H9 (cell line): ENCODE data around the gene TXNL4A. TPM values are rescaled to one million over a fixed set of nuclear protein-coding genes. Genes with fewer than 3 reads are reported as not detected.

Source experiments
- DNase-seq: peaks from one replicate; pipeline ENCODE4 v3.0.0-alpha.2; 2017
- H2AFZ ChIP-seq: one replicate; pipeline ENCODE4 v1.6.1; 2013; ENCODE audit warnings: mild to moderate bottlenecking, low read length, control low read depth, moderate library complexity
- H2AK5ac ChIP-seq: 2 replicates; pipeline ENCODE4 v1.6.1; 2013; ENCODE audit warnings: low read length, control low read depth, mixed read lengths; ENCODE audit not compliant: insufficient read length
- H2BK120ac ChIP-seq: one replicate; pipeline ENCODE4 v1.6.1; 2013; ENCODE audit warnings: low read depth, mild to moderate bottlenecking, low read length, control low read depth, inconsistent platforms; ENCODE audit not compliant: poor library complexity, severe bottlenecking
- H2BK12ac ChIP-seq: 2 replicates; pipeline ENCODE4 v1.6.1; 2013; ENCODE audit warnings: low read length, control low read depth, mixed read lengths, low read depth; ENCODE audit not compliant: insufficient read length
- H2BK15ac ChIP-seq: 2 replicates; pipeline ENCODE4 v1.6.1; 2013; ENCODE audit warnings: low read depth, low read length, control low read depth
- H2BK20ac ChIP-seq: one replicate; pipeline ENCODE4 v1.6.1; 2013; ENCODE audit warnings: low read depth, mild to moderate bottlenecking, low read length, control low read depth, inconsistent platforms; ENCODE audit not compliant: poor library complexity, severe bottlenecking
- H2BK5ac ChIP-seq: 2 replicates; pipeline ENCODE4 v1.6.1; 2013; ENCODE audit warnings: low read length, control low read depth, mixed read lengths; ENCODE audit not compliant: insufficient read length
- H3K14ac ChIP-seq: 2 replicates; pipeline ENCODE4 v1.6.1; 2013; ENCODE audit warnings: low read length, control low read depth; ENCODE audit not compliant: insufficient read depth
- H3K18ac ChIP-seq: 2 replicates; pipeline ENCODE4 v1.6.1; 2013; ENCODE audit warnings: low read depth, mild to moderate bottlenecking, mixed read lengths, low read length, control low read depth; ENCODE audit not compliant: insufficient read length
- H3K23ac ChIP-seq: 2 replicates; pipeline ENCODE4 v1.6.1; 2013; ENCODE audit warnings: low read length, control low read depth, mixed read lengths, low read depth; ENCODE audit not compliant: insufficient read length
- H3K23me2 ChIP-seq: 2 replicates; pipeline ENCODE4 v1.6.1; 2013; ENCODE audit warnings: low read depth, mild to moderate bottlenecking, mixed read lengths, low read length, control low read depth; ENCODE audit not compliant: insufficient read length, poor library complexity, severe bottlenecking
- H3K27ac ChIP-seq: 2 replicates; pipeline ENCODE4 v1.5.1; 2013; ENCODE audit warnings: low read length, control low read depth, mixed read lengths, low read depth; ENCODE audit not compliant: insufficient read length
- H3K27me3 ChIP-seq: 2 replicates; pipeline ENCODE4 v1.6.1; 2013; ENCODE audit warnings: low read length, control low read depth, inconsistent platforms; ENCODE audit not compliant: insufficient read depth
- H3K4ac ChIP-seq: 2 replicates; pipeline ENCODE4 v1.6.1; 2013; ENCODE audit warnings: low read depth, mild to moderate bottlenecking, control low read depth, inconsistent platforms, low read length, moderate library complexity
- H3K4me1 ChIP-seq: 2 replicates; pipeline ENCODE4 v1.6.1; 2013; ENCODE audit warnings: low read length, control low read depth, inconsistent platforms; ENCODE audit not compliant: insufficient read depth
- H3K4me2 ChIP-seq: 2 replicates; pipeline ENCODE4 v1.6.1; 2013; ENCODE audit warnings: low read length, control low read depth, mixed read lengths; ENCODE audit not compliant: insufficient read length, insufficient read depth
- H3K56ac ChIP-seq: 2 replicates; pipeline ENCODE4 v1.6.1; 2013; ENCODE audit warnings: low read depth, mild to moderate bottlenecking, mixed read lengths, low read length, control low read depth; ENCODE audit not compliant: insufficient read length
- H3K79me1 ChIP-seq: 2 replicates; pipeline ENCODE4 v1.6.1; 2013; ENCODE audit warnings: low read depth, mild to moderate bottlenecking, moderate library complexity, low read length, control low read depth, inconsistent platforms; ENCODE audit not compliant: insufficient read depth, poor library complexity, severe bottlenecking
- H3K79me2 ChIP-seq: 2 replicates; pipeline ENCODE4 v1.6.1; 2013; ENCODE audit warnings: low read length, control low read depth, inconsistent platforms; ENCODE audit not compliant: insufficient read depth
- H3K9ac ChIP-seq: 2 replicates; pipeline ENCODE4 v1.6.1; 2013; ENCODE audit warnings: low read length, control low read depth, mixed read lengths; ENCODE audit not compliant: insufficient read length; ENCODE audit errors: extremely low read depth
- H3K9me3 ChIP-seq: one replicate; pipeline ENCODE4 v1.6.1; 2013; ENCODE audit warnings: low read depth, low read length, inconsistent platforms; ENCODE audit not compliant: control insufficient read depth
- H3T11ph ChIP-seq: one replicate; pipeline ENCODE4 v1.6.1; 2013; ENCODE audit warnings: mild to moderate bottlenecking, low read length, control low read depth, inconsistent platforms
- H4K20me1 ChIP-seq: one replicate; pipeline ENCODE4 v1.6.1; 2013; ENCODE audit not compliant: control insufficient read depth, insufficient read length, insufficient read depth
- H4K5ac ChIP-seq: 2 replicates; pipeline ENCODE4 v1.6.1; 2013; ENCODE audit warnings: low read depth, mild to moderate bottlenecking, mixed read lengths, low read length, control low read depth; ENCODE audit not compliant: insufficient read length
- H4K8ac ChIP-seq: replicated peaks from 2 replicates; pipeline ENCODE4 v1.6.1; 2013; ENCODE audit warnings: low read length, control low read depth, mixed read lengths, low read depth; ENCODE audit not compliant: insufficient read length
- H4K91ac ChIP-seq: 2 replicates; pipeline ENCODE4 v1.6.1; 2013; ENCODE audit warnings: low read depth, mild to moderate bottlenecking, moderate library complexity, mixed read lengths, low read length, control low read depth; ENCODE audit not compliant: insufficient read length
- H3K27ac Mint-ChIP-seq, 3 experiments: 2 replicates in 2 of 3; 3 replicates in 1 of 3; pipeline ENCODE4 v1.8.0; 2020 to 2021; ENCODE audit warnings: mixed read lengths in 3 of 3, mild to moderate bottlenecking in 1 of 3, moderate library complexity in 1 of 3
- H3K27me3 Mint-ChIP-seq: 2 replicates; pipeline ENCODE4 v1.8.0; 2021; ENCODE audit warnings: low read depth, mild to moderate bottlenecking, moderate library complexity, mixed read lengths
- H3K36me3 Mint-ChIP-seq, 3 experiments: 2 replicates in 2 of 3; 3 replicates in 1 of 3; pipeline ENCODE4 v1.8.0; 2020 to 2021; ENCODE audit warnings: low read depth in 3 of 3, mixed read lengths in 3 of 3; ENCODE audit not compliant: insufficient read depth in 1 of 3
- H3K4me1 Mint-ChIP-seq, 2 experiments: 2 replicates each; pipeline ENCODE4 v1.8.0; 2020; ENCODE audit warnings: mixed read lengths in 2 of 2
- H3K4me3 Mint-ChIP-seq, 2 experiments: 2 replicates in 1 of 2; 3 replicates in 1 of 2; pipeline ENCODE4 v1.8.0; 2020 to 2021; ENCODE audit warnings: mild to moderate bottlenecking in 2 of 2, mixed read lengths in 2 of 2, moderate library complexity in 1 of 2
- H3K9me3 Mint-ChIP-seq, 2 experiments: 2 replicates in 1 of 2; 3 replicates in 1 of 2; pipeline ENCODE4 v1.8.0; 2020; ENCODE audit warnings: mild to moderate bottlenecking in 2 of 2, mixed read lengths in 2 of 2, moderate library complexity in 1 of 2
- CTCF ChIP-seq: fragments of 200-600 bp; sonication (generic); conservative IDR thresholded peaks from 3 replicates; pipeline ENCODE4 v1.8.0; 2021; ENCODE audit warnings: antibody characterized with exemption, mild to moderate bottlenecking
- WGBS: extraction: QIAGEN DNeasy Blood & Tissue Kit; methylation state at CpG from one replicate; pipeline ENCODE4 v1.1.7; 2013; ENCODE audit warnings: missing lambda C conversion rate, low lambda C conversion rate, mixed read lengths; ENCODE audit not compliant: insufficient read length; ENCODE audit errors: extremely low coverage; 5-methylcytosine and 5-hydroxymethylcytosine counted together
- total RNA-seq: library from RNA; stranded (reverse); gene quantifications from 2 replicates; pipeline ENCODE4 v1.2.1, GENCODE V29; 2021

Gene TXNL4A
- total RNA-seq, 1 experiment from 2014 or later: 163 TPM

GRCh38 chr18:79971211-79971952 lies 17.0 kb downstream of the TXNL4A start:
- H3K27me3 ChIP-seq: no peaks in the 10 kb centered on the region
- no peak overlapping the region for H3K4ac ChIP-seq
- H3K18ac ChIP-seq: no peak overlapping the region
- Mint-ChIP-seq H3K9me3 (no peaks in the 10 kb centered on the region), H3K27me3 (peaks cover 7% of the 10 kb centered on the region), H3K36me3 (peaks cover 27 to 64% (median 54%) of the 10 kb centered on the region in 3 experiments), H3K4me1 (no peaks in the 10 kb centered on the region), H3K4me3 (no peak overlapping the region), H3K27ac (no peak overlapping the region)
- H3K14ac ChIP-seq: no peak overlapping the region
- H3K4me1 ChIP-seq: no peaks in the 10 kb centered on the region
- H2BK5ac ChIP-seq: no peak overlapping the region
- no peak for DNase-seq
- H2BK20ac ChIP-seq: no peak overlapping the region
- no peak overlapping the region for H2BK12ac ChIP-seq
- H4K91ac ChIP-seq: no peak overlapping the region
- no peak overlapping the region for H2BK120ac ChIP-seq
- H2AK5ac ChIP-seq: no peak overlapping the region
- peaks cover 8% of the 10 kb centered on the region for H3K79me1 ChIP-seq
- WGBS: no CpG with 5 or more reads among the region's 17 CpGs
- H3K4me2 ChIP-seq: no peak overlapping the region
- H3K56ac ChIP-seq: no peak overlapping the region
- no peak overlapping the region for H4K5ac ChIP-seq
- H3K27ac ChIP-seq: no peak overlapping the region
- H3K23ac ChIP-seq: no peak overlapping the region
- H3K79me2 ChIP-seq: peaks cover 10% of the 10 kb centered on the region; the same call in 1 of the 2 replicates
- H4K20me1 ChIP-seq: no peaks in the 10 kb centered on the region
- no peak overlapping the region for H4K8ac ChIP-seq
- H2BK15ac ChIP-seq: no peak overlapping the region
- H3K23me2 ChIP-seq: no peaks in the 10 kb centered on the region
- no peak for TF ChIP-seq CTCF
- no peak overlapping the region for H3T11ph ChIP-seq
- no peak overlapping the region for H2AFZ ChIP-seq
- H3K9ac ChIP-seq: no peak overlapping the region
- H3K9me3 ChIP-seq: no peaks in the 10 kb centered on the region
